ENCODE results near the gene WDR26.
"Not testable (repeated sequence)": the region's sequence is repeated elsewhere in the genome, so short reads cannot be mapped to it uniquely, and the experiment has no call there.

Gene WDR26

DNA sequence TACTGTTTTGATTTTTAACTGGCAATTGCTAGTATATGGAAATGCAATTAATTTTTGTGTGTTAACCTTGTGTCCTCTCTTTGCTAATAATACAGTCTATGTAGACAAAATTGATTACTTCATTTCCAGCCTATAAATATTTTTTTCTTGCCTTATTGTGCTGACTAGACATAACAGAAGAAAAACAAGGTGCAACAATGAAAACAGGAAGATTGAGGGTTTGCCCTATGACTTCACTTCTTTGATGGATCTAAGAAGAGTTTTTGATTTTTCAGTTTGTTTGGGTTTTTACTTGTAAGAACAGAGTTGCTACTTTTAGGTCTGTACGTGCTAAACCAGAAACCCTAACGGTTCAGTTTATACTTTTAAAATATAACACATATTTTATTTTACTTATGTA is 86.5 kb downstream of the WDR26 start:
- DNase-seq (ENCODE audit: low read depth), result no peak

GRCh38 chr1:224343679-224344078 is 90.9 kb downstream of the WDR26 start:
- DNase-seq (ENCODE audit: low read depth), result no peak

- DNase-seq (ENCODE audit: low read depth), result not testable (repeated sequence)
Observed at GRCh38 chr1:224340453-224341384, 93.9 kb downstream of the WDR26 start.

GRCh38 chr1:224339442-224340033 is 95.1 kb downstream of the WDR26 start:
- no peak for DNase-seq (ENCODE audit: low read depth)

DNA sequence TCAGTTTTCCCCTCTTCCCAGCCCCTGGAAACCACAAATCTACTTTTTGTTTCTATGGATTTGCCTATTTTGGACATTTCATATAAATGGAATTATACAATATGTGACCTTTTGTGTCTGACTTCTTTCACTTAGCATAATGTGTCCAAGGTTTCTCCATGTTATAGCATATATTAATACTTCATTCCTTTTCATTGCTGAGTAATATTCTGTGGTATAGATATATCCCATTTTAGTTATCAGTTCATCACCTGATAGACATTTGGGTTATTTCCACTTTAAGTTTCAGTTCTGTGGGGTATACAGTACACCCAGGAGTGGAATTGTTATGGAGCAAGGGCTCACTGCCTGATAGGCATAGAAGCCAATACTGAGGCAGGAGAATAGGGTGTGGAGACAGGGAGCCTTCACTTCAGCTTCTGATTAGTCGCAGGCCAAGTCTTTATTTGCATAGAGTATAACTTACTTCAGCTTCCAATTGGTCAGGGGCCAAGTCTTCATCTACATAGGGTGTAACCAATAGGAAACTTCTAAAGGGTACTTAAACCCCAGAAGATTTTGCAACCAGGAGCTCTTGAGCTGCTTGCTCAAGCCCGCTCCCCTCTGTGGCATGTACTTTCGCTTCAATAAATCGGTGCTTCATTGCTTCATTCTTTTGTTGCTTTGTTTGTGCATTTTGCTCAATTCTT is 96.3 kb downstream of the WDR26 start:
- DNase-seq (ENCODE audit: low read depth), result no peak

All from stimulated activated CD8-positive, alpha-beta memory T cell treated with anti-CD3 and anti-CD28 coated beads, Interleukin-15, amount 100 ng/mL, for 24 hours (primary cell).